Measurements from ENCODE around the gene ATP10B.

The ATP10B gene

GRCh38 chr5:160651692-160652645, 200.0 kb downstream of the ATP10B start:
- DNase-seq (ENCODE audit: low read depth), result peak; percentile 25
- no peak overlapping the region for H3K4me3 ChIP-seq (ENCODE audit: low read length)
- TF ChIP-seq CTCF (conservative IDR thresholded peaks at IDR 0.05; ENCODE audit: low read depth, low read length), result no peak

GRCh38 chr5:160649304-160649703, 202.7 kb downstream of the ATP10B start:
- DNase-seq (ENCODE audit: low read depth), result peak; percentile 32
- TF ChIP-seq CTCF (conservative IDR thresholded peaks at IDR 0.05; ENCODE audit: low read depth, low read length), result peak; percentile 64

DNA sequence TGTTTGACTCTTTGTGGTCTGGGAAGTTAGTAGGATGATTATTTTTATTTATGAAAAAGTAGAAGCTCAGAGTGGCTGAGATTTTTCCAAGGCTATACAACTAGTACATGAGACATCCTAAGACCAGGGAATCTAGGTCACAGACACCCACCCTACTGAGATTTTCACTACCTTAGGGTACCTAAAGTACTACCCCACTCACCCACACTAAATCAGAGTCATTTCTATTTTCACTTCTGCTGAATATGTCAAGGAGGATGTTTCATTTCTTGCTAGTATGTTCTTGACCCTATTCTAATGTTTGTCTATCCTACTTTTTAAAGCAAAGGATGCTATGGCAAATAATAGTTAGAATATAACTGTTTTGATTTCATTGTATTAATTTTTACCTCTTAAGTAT, 206.0 kb downstream of the ATP10B start:
- H3K4me3 ChIP-seq (ENCODE audit: low read length), result no peak overlapping the region
- DNase-seq (ENCODE audit: low read depth), result no peak
- no peak for TF ChIP-seq CTCF (conservative IDR thresholded peaks at IDR 0.05; ENCODE audit: low read depth, low read length)

More at GRCh38 chr5:160649304-160649703, 202.7 kb downstream of the ATP10B start:
- no peak overlapping the region for H3K4me3 ChIP-seq (ENCODE audit: low read length)

GRCh38 chr5:160643616-160644240, 208.3 kb downstream of the ATP10B start:
- no peak for DNase-seq (ENCODE audit: low read depth)
- no peak for TF ChIP-seq CTCF (conservative IDR thresholded peaks at IDR 0.05; ENCODE audit: low read depth, low read length)
- no peak overlapping the region for H3K4me3 ChIP-seq (ENCODE audit: low read length)

GRCh38 chr5:160641405-160641804, 210.6 kb downstream of the ATP10B start:
- TF ChIP-seq CTCF (conservative IDR thresholded peaks at IDR 0.05; ENCODE audit: low read depth, low read length), result no peak
- H3K4me3 ChIP-seq (ENCODE audit: low read length), result no peak overlapping the region
- DNase-seq (ENCODE audit: low read depth), result no peak

GRCh38 chr5:160640406-160640805, 211.6 kb downstream of the ATP10B start:
- DNase-seq (ENCODE audit: low read depth), result no peak
- TF ChIP-seq CTCF (conservative IDR thresholded peaks at IDR 0.05; ENCODE audit: low read depth, low read length), result no peak
- no peak overlapping the region for H3K4me3 ChIP-seq (ENCODE audit: low read length)
